Activated T-cell treated with anti-CD3 and anti-CD28 coated beads for 24 hours (primary cell): Measurements from ENCODE around the gene ZNF17.

Experiments used
- DNase-seq: peaks from one replicate; pipeline ENCODE4 v3.0.0-alpha.2; 2020; ENCODE audit warnings: low read depth

The ZNF17 gene

DNA sequence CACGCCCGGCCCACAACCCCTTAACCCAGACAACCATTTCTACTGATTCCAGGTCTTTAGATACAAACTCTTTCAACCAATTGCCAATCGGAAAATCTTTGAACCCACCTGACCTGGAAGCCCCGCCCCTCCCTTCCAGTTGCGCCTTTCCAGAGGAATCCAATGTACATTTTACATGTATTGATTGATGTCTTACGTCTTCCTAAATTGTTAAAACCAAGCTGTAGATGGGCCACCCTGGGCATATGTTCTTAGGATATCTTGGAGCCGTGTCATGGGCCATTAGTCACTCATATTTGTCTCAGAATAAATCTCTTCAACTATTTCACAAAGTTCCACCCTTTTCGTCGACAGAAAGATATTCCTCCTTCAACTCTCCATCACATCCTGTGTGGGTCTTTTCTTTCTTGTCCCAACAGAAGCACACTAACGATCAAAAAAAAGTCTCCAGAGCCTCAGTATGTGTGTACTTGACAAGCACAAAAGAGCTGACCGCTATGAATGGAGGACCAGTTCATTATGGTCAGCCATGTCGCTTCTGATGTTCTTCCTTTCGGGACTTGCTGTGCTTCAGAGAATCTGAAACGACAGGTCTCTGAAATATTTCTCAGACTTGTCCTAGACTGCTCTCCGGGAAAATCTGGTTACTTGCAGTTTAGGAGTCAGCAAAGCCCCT lies 23.6 kb downstream of the ZNF17 start:
- no peak for DNase-seq

DNA sequence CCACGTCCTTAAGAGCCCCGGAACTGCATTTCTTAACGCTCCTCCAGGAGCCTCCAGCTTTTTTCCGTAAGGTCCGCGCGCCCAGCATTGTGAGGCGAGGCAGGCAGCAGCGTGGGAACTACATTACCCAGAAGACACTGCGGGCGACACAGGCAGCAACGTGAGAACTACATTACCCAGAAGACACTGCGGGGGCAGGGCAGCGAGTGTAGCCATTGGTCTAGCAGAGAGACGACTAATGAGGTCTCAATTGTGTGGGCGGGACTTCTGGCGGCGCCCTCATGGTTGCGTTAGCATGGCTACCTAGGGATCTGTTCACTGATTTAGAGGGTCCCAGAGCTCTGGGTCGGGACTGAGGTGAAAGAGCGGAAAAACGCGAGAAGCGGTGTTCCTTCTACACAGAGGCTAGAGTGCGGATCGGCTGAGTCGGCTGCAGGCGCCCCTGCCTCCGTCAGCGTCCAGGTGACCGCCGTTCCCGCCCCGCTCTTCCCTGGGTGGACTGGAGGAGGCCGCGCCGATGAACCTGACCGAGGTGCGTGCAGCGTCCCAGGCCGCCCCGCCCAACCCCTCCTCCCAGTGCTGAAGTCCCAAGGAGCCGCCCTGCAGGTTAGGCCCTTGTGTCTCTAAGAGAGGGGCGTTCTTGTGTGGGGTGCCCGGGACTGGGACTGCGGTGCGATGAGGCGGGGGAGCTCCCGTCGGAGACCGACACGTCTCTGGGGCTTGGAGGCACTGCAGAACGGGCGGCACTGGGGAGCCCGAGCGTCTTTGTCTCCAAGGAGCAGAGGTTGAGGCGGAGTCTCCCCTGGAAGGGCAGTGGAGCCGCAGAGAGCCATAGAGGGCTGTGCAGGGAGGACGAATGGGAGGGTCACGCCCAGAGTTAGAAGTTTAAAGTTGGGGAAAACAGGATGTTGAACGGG lies 24.4 kb downstream of the ZNF17 start, which contains the start of gene ZNF749:
Gene ZNF749, plus strand, starts transcription at position 264 of the 917 bp plus-strand sequence. Its CDS starts 254 bp downstream, at position 518.
- peak; percentile 96 for DNase-seq

DNA sequence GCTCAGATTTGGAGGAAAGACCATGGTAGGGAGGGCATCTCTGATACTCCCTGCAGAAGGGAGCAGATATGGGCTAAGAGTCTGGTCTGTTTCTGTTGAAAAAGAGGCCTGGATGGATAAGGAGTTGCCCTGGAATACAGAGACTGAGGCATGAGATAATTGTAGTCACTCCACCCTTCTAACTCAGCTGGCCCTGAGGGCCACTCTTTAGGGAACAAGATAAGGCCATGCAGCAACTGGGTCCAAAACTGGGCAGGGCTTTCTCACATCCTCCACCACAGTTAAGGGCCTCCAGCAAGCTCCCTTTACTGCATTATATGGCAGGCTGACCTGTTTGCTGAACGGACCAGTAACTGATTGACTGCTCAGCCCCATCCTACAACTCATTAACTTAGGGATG lies 25.5 kb downstream of the ZNF17 start:
- no peak for DNase-seq

GRCh38 chr19:57437931-57438330 lies 27.0 kb downstream of the ZNF17 start:
- DNase-seq: no peak

DNA sequence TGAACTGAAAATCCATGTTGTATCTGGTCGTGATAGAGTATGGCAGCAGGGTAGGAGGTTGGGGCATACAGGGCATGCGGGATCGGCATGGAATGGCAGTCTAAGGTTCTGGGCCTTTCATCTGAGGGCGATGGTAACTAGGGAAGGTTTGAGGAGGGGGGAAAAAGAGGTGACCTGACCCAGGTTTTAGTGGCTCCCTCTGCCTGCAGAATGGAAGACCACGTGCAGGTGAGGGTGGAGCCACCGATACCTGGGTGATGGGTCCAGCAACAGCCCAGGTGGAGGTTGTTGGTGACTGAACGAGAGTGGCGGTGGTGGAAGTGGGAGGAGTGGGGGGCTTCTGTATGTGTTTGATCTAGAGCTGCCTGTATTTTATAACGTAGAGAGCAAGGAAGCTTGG lies 28.0 kb downstream of the ZNF17 start:
- no peak for DNase-seq

- no peak for DNase-seq
These were observed 31.2 kb downstream of the ZNF17 start for GRCh38 chr19:57441979-57442752.

DNA sequence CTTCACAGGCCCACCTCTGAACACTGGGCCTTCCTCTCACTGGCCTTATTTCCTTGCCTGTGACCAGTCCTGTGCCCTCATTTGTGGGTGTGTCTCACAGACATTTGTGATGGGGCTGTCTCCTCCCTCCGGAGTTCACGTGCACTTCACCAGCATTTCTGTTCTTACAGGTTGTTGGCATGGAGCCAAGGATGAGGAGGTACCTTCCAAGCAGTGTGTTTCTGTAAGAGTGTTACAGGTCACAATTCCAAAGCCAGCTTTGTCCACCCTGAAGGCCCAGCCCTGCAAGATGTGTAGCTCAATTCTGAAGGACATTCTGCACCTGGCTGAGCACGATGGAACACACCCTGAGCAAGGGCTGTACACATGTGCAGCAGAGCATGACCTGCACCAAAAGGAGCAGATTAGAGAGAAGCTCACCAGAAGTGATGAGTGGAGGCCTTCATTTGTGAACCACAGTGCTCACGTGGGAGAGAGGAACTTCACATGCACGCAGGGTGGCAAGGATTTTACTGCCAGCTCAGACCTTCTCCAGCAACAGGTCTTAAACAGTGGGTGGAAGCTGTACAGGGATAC lies 32.2 kb downstream of the ZNF17 start:
- no peak for DNase-seq

DNA sequence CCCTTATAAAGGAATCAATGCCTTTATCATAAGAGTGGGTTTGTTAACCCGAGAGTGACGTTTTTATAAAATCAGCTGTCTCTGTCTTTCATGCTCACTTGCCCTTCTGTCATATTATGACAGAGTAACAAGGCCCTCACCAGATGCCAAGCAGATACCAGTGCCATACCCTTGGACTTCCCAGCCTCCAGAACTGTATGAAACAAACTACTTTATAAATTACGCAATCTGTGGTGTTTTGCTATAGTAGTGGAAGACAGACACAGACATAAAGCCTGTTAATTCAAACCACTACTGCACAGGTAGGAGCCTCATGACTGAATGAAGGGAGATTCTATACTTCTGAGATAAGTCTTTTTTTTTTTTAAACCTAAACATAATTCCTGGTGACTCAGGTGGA lies 41.3 kb downstream of the ZNF17 start:
- no peak for DNase-seq

DNA sequence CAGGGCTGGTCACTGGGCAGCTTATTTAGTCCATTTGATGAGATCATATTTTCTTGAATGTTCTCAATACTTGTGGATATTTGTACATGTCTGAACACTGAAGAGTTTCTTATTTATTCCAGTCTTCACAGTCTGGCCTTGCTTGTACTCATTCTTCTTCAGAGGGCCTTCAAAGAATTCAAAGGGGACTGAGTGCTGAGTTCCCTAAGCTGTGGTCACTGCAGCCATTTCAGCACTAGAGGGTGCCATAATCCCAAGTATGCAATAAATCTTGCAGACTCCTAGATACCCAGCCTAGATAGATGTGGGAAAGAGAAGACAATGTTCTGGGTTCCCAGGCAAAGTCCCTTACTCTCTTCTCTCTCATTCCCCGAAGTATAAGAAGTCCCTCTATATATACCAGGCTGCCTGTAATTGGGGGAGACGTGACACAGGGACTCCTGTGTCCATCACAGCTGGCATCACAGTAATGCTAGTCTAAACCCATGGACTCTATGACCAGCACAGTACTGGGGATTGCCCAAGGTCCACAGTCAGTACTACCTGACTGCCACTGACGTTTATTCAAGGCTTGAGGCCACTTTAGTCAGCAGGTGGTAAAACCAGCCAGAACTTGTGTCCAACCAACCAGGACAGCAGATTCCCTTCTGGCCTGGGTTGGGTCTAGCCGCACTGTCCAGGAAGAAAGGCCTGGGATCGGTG lies 54.9 kb downstream of the ZNF17 start:
- no peak for DNase-seq

DNA sequence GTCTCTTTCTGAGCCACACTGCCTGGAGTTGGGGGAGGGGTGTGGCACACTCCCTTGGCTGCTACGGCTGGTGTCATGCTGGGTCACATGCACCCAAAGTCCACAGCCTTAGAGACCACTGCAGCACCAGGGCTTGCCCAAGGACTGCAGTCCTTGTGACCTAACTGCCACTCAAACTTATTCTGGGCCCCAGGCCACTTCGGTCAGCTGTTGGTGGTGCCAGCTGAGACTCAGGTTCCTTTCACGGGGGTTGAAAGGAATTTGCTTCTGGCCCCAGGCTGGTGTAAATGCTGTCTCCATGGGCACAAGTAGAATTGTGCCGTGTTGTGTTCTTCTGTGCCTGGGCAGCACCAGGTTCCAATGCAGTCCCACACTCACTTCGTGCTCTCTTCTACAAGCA lies 55.5 kb downstream of the ZNF17 start:
- DNase-seq: no peak
